BJ (cell line): ENCODE data around the gene TRAPPC12. TPM values are rescaled to one million over a fixed set of nuclear protein-coding genes. Genes with fewer than 3 reads are reported as not detected.

Experiments used
- CTCF ChIA-PET: fragments of 350-600 bp; formaldehyde crosslinking; extraction: SDS; loops from one replicate; lab custom pipeline; 2021; ENCODE audit warnings: antibody characterized with exemption, inconsistent platforms; lab: Yijun Ruan, JAX
- POLR2A ChIA-PET: fragments of 300-600 bp; sonication (Branson Sonifier 250); formaldehyde crosslinking; extraction: SDS; loops from one replicate; lab custom pipeline; 2021; ENCODE audit warnings: antibody characterized with exemption; lab: Charles Lee
- DNase-seq: peaks from one replicate; pipeline ENCODE4 v3.0.0-alpha.2; 2011; ENCODE audit warnings: low read depth
- H3K27me3 ChIP-seq: 2 replicates; pipeline ENCODE4 v1.6.0; 2011; ENCODE audit warnings: low read length; ENCODE audit not compliant: control insufficient read depth, insufficient read depth
- H3K36me3 ChIP-seq: 2 replicates; pipeline ENCODE4 v1.5.1; 2011; ENCODE audit warnings: low read length; ENCODE audit not compliant: control insufficient read depth, insufficient read depth
- H3K4me3 ChIP-seq: 2 replicates; pipeline ENCODE4 v1.5.1; 2011; ENCODE audit warnings: low read depth, mild to moderate bottlenecking, control low read depth, low read length
- CTCF ChIP-seq: IDR thresholded peaks from 2 replicates; pipeline ENCODE4 v1.5.1; 2011; ENCODE audit warnings: low read depth, mild to moderate bottlenecking, control low read depth, inconsistent platforms, low read length, moderate library complexity; ENCODE audit not compliant: insufficient read depth
- polyA plus RNA-seq: library from polyadenylated mRNA; depleted of rRNA; stranded (reverse); fragments of >200 nt; gene quantifications from 2 replicates; pipeline ENCODE4 v1.2.3, GENCODE V29; 2011

The TRAPPC12 gene
- polyA plus RNA-seq, 1 experiment, result 57.8 TPM

- ChIA-PET POLR2A (no interaction called here), CTCF (interaction anchor here (0.6 to 9.1 kb wide), 4 partner anchors 8 to 54 kb away, joined by 3 to 81 read pairs (median 4); no protein-coding TSS in a partner anchor)
- TF ChIP-seq CTCF, result no peak
- Histone ChIP-seq H3K27me3 (no peaks in the 10 kb centered on the region), H3K4me3 (no peak overlapping the region), H3K36me3 (peaks cover 19% of the 10 kb centered on the region)
- no peak for DNase-seq
Observed at GRCh38 chr2:3420076-3420768, 40.7 kb downstream of the TRAPPC12 start.

GRCh38 chr2:3420769-3421397 lies 41.4 kb downstream of the TRAPPC12 start:
- Histone ChIP-seq H3K4me3 (no peak overlapping the region), H3K36me3 (peaks cover 21% of the 10 kb centered on the region), H3K27me3 (no peaks in the 10 kb centered on the region)
- CTCF ChIA-PET, result interaction anchor here (1.6 to 9.1 kb wide), 3 partner anchors 13 to 43 kb away, joined by 5 to 81 read pairs (median 30); no protein-coding TSS in a partner anchor
- POLR2A ChIA-PET, result no interaction called here
- TF ChIP-seq CTCF, result no peak
- no peak for DNase-seq

GRCh38 chr2:3421580-3421979 lies 42.1 kb downstream of the TRAPPC12 start:
- POLR2A ChIA-PET, result no interaction called here

GRCh38 chr2:3422161-3422779 lies 42.8 kb downstream of the TRAPPC12 start:
- POLR2A ChIA-PET, result no interaction called here
- no peak for DNase-seq
- TF ChIP-seq CTCF, result no peak
- no peaks in the 10 kb centered on the region for H3K27me3 ChIP-seq
- CTCF ChIA-PET, result interaction anchor here (0.7 to 9.1 kb wide), 10 partner anchors 12 to 228 kb away, joined by 3 to 81 read pairs (median 22); no protein-coding TSS in a partner anchor
- H3K4me3 ChIP-seq, result no peak overlapping the region
- peaks cover 28% of the 10 kb centered on the region for H3K36me3 ChIP-seq

More at GRCh38 chr2:3421580-3421979, 42.1 kb downstream of the TRAPPC12 start:
- Histone ChIP-seq H3K27me3 (no peaks in the 10 kb centered on the region), H3K4me3 (no peak overlapping the region), H3K36me3 (peaks cover 26% of the 10 kb centered on the region)
- CTCF ChIA-PET, result interaction anchor here (1.6 to 9.1 kb wide), 4 partner anchors 13 to 229 kb away, joined by 5 to 81 read pairs (median 23); no protein-coding TSS in a partner anchor
- no peak for DNase-seq
- TF ChIP-seq CTCF, result no peak
